AG04450 (cell line): ENCODE results near the gene PDHX. TPM values are rescaled to one million over a fixed set of nuclear protein-coding genes. Genes with fewer than 3 reads are reported as not detected.

ENCODE experiments used
- CTCF ChIA-PET: fragments of 300-600, 350-600 bp; formaldehyde crosslinking; extraction: SDS; loops from one replicate; lab custom pipeline; 2022; ENCODE audit warnings: antibody characterized with exemption, inconsistent platforms; lab: Charles Lee
- POLR2A ChIA-PET: fragments of 350-600 bp; formaldehyde crosslinking; extraction: SDS; loops from one replicate; lab custom pipeline; 2021; ENCODE audit warnings: antibody characterized with exemption, inconsistent platforms; lab: Yijun Ruan, JAX
- DNase-seq: peaks from one replicate; pipeline ENCODE4 v3.0.0-alpha.2; 2011; ENCODE audit warnings: low read depth, low spot score
- H3K27ac ChIP-seq: one replicate; pipeline ENCODE4 v1.5.1; 2012; ENCODE audit warnings: low read depth, low read length, control low read depth
- H3K27me3 ChIP-seq: one replicate; pipeline ENCODE4 v1.6.0; 2012; ENCODE audit warnings: low read length; ENCODE audit not compliant: control insufficient read depth, insufficient read depth
- H3K4me3 ChIP-seq: 2 replicates; pipeline ENCODE4 v1.5.1; 2011; ENCODE audit warnings: mild to moderate bottlenecking, low read depth, low read length, control low read depth
- H3K9me3 ChIP-seq: 2 replicates; pipeline ENCODE4 v1.5.1; 2012; ENCODE audit warnings: low read length; ENCODE audit not compliant: control insufficient read depth, insufficient read depth
- CTCF ChIP-seq: IDR thresholded peaks from 2 replicates; pipeline ENCODE4 v1.5.1; 2011; ENCODE audit warnings: low read depth, low read length, control low read depth, inconsistent platforms
- polyA plus RNA-seq: library from polyadenylated mRNA; depleted of rRNA; stranded (reverse); fragments of >200 nt; gene quantifications from 2 replicates; pipeline ENCODE4 v1.2.3, GENCODE V29; 2011

The PDHX gene
- polyA plus RNA-seq, 1 experiment: 68.8 TPM

GRCh38 chr11:34972366-34972765 lies 55.9 kb downstream of the PDHX start:
- ChIA-PET POLR2A (interaction anchor here (0.9 to 1.2 kb wide), 2 partner anchors 167 to 218 kb away, joined by 3 to 7 read pairs; partner anchors contain the start of gene CD44), CTCF (no interaction called here)
- Histone ChIP-seq H3K4me3 (no peak overlapping the region), H3K27me3 (no peaks in the 10 kb centered on the region), H3K9me3 (no peaks in the 10 kb centered on the region), H3K27ac (no peak overlapping the region)
- TF ChIP-seq CTCF: no peak
- no peak for DNase-seq

GRCh38 chr11:34972892-34973291 lies 56.5 kb downstream of the PDHX start:
- H3K27me3 ChIP-seq: no peaks in the 10 kb centered on the region
- ChIA-PET CTCF (no interaction called here), POLR2A (interaction anchor here (0.9 to 1.2 kb wide), 2 partner anchors 166 to 218 kb away, joined by 3 to 7 read pairs; partner anchors contain the start of gene CD44)
- H3K9me3 ChIP-seq: no peaks in the 10 kb centered on the region
- peak; percentile 61 for DNase-seq
- no peak for TF ChIP-seq CTCF
- H3K4me3 ChIP-seq: no peak overlapping the region
- H3K27ac ChIP-seq: no peak overlapping the region

DNA sequence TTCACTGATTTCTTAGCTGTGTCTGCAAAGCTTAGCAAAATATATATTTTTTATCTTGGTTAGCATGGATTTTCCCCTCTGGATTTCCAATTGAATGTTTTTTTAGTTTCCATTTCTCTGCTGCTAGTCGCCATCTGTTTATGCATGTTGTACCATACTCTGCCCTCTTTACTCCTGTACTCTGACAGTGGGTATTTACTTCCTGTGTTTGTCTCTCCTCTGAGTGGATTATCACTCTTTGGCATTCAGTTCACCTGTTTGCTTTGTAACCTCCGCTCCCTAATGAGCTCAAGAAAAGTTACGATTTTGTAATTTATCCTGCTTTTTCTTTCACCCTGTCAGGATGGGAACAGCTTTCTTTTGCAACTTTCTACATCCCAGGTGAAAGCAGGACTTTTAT lies 59.1 kb downstream of the PDHX start:
- POLR2A ChIA-PET: no interaction called here
- Histone ChIP-seq H3K27ac (no peak overlapping the region), H3K27me3 (no peaks in the 10 kb centered on the region), H3K9me3 (no peaks in the 10 kb centered on the region), H3K4me3 (no peak overlapping the region)
- no peak for TF ChIP-seq CTCF
- CTCF ChIA-PET: interaction anchor here (1.2 kb wide), 1 partner anchor 49 kb away, joined by 4 read pairs; no protein-coding TSS in a partner anchor
- no peak for DNase-seq

DNA sequence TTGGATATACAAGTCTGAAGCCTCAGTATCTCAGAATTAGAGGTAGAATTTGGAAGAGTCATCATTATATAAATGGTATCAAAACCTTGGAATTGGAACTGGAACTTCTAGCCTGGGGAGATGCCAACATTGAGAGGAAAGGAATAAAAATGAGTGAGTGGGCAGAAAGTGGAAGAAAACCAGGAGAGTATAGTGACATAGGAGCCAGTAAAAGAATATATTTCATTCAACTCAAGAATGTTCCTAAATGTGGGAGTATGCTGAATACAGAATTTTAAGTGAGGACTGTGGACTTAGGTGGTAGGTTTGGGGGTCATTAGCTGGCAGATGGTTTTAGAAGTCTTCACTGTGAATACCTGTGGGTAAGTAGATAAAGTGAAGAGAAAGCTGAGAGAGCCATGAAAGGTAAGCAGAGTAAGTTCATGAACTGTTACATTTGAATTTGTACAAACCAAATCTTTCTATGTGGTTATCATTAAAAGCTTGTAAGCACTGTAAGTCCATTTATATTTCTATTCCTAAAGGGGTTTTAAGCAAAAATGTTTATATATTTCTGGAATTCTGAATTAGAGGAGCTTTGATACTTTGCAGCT lies 60.2 kb downstream of the PDHX start:
- ChIA-PET POLR2A (interaction anchor here (0.7 to 1.7 kb wide), 29 partner anchors 10 to 442 kb away, joined by 3 to 15 read pairs (median 4); partner anchors contain the start of gene CD44), CTCF (interaction anchor here (1.3 kb wide), 1 partner anchor 416 kb away, joined by 6 read pairs; no protein-coding TSS in a partner anchor)
- Histone ChIP-seq H3K9me3 (no peaks in the 10 kb centered on the region), H3K4me3 (no peak overlapping the region), H3K27me3 (no peaks in the 10 kb centered on the region), H3K27ac (peak overlapping the region; percentile 11)
- TF ChIP-seq CTCF: no peak
- DNase-seq: no peak
